GM19238 (cell line): Measurements from ENCODE around the gene KLRD1.
"Not testable (repeated sequence)": the region's sequence is repeated elsewhere in the genome, so short reads cannot be mapped to it uniquely, and the experiment has no call there.

ENCODE experiments used
- DNase-seq: peaks from one replicate; pipeline ENCODE4 v3.0.0; 2011; ENCODE audit warnings: low spot score; ENCODE audit not compliant: insufficient read length

The KLRD1 gene

GRCh38 chr12:10338470-10338869, 30.8 kb downstream of the KLRD1 start:
- DNase-seq = not testable (repeated sequence)

- DNase-seq = no peak
These were observed 31.6 kb downstream of the KLRD1 start for GRCh38 chr12:10339053-10339840.

DNA sequence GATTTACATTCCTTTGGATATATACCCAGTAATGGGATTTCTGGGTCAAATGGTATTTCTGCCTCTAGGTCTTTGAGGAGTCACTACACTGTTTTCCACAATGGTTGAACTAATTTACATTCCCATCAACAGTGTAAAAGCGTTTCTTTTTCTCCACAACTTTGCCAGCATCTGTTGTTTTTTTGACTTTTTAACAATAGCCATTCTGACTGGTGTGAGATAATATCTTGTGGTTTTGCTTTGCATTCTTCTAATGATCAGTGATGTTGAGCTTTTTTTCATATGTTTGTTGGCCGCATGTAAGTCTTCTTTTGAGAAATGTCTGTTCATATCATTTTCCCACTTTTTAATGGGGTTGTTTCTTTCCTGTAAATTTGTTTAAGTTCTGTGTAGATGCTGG, 33.3 kb downstream of the KLRD1 start:
- not testable (repeated sequence) for DNase-seq

DNA sequence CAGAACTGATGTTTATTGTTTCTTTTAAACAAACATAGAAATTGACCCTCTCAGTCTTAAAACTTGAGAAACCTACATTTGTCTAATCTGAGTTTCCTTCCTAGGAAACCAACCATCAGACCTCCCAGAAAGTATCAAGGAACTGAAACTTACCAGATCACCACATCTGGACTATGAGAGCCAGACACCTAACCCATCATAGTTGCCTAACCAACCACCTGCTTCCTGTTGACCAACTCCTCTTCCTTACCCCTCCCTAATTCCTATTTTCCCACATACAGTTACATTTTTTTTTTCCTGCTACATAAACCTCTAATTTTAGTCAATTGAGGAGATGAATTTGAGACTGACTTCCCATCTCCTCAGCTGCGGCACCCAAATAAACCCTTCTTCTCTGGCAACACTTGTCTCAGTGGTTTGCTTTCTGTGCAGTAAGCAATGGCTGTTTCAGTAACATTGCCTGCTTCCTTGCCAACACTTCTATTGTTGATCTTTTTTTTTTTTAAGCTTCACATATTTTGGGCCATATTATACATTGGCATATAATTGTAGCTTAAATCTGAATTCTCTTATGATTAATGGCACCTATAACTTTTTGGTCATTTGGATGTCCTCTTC, 34.3 kb downstream of the KLRD1 start:
- no peak for DNase-seq

DNA sequence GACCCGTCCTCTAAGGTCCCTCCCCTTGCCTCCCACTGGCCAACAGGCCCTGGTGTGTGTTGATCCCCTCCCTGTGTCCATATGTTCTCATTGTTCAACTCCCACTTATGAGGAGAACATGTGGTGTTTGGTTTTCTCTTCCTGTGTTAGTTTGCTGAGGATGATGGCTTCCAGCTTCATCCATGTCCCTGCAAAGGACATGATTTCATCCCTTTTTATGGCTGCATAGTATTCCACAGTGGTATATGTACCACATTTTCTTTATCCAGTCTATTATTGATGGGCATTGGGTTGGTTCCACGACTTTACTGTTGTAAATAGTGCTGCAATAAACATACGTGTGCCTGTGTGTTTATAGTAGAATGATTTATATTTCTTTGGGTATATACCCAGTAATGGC, 43.8 kb downstream of the KLRD1 start:
- DNase-seq = not testable (repeated sequence)

DNA sequence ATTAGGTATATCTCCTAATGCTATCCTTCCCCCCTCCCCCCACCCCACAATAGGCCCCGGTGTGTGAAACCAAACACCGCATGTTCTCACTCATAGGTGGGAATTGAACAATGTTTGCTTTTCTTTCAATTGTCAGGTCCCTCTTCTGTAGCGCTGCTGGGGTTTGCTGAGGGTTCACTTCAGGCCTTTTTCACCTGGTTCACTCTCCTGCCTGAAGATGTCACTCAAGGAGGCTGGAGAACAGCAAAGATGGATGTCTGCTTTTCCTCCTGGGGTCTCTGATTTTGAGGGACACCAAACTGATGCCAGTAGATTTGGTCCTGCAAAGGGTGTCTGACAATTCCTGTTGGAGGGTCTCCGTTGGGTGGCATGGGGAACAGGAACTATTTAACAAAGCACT, 46.4 kb downstream of the KLRD1 start:
- DNase-seq = no peak

- no peak for DNase-seq
These were observed 46.8 kb downstream of the KLRD1 start for GRCh38 chr12:10354502-10354901.

- DNase-seq = no peak
These were observed 50.5 kb downstream of the KLRD1 start for GRCh38 chr12:10358131-10358530.

GRCh38 chr12:10358969-10359368, 51.3 kb downstream of the KLRD1 start:
- no peak for DNase-seq

GRCh38 chr12:10361084-10361483, 53.4 kb downstream of the KLRD1 start:
- DNase-seq = no peak

- DNase-seq = no peak
These were observed 54.0 kb downstream of the KLRD1 start for GRCh38 chr12:10361622-10362021.

- DNase-seq = no peak
These were observed 54.7 kb downstream of the KLRD1 start for GRCh38 chr12:10362325-10362724.

DNA sequence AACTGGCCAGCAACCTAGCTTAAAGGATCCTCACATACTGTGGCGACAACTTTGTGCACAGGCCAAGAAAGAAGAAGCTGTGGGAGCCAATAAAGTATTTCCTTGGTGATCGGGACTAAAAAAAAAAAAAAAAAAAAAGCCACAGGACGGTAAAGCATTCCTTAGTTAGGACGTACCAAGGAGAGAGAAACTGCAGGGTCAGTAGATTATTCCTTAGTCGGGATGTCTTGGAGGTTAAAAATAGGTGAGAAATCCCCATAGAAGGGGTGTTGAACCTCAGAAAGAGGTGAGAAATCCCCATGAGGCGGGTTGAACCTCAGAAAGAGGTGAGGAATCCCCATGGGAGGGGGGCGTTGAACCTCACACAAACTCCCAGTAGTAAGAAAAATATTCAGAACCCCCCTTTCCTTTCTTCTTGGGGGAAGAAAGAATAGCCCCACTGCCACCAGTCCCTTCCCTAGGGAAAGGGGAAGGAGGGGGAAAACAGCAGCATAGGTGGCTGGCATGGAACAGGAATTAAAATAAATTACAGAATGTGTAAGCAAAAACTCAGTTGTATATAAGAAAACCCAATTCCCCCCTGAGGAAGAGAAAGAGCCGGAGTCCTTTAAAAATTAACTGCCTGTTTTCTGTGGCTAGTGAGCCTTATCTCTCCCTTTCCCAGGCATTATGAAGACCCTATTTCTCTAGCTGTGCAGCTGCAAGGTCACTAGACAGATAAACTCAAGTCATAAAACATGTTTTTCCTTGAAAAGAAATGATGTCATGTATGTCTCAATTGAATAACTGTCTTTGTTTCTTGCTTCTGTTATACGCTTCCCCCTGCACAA, 55.4 kb downstream of the KLRD1 start:
- DNase-seq = no peak

DNA sequence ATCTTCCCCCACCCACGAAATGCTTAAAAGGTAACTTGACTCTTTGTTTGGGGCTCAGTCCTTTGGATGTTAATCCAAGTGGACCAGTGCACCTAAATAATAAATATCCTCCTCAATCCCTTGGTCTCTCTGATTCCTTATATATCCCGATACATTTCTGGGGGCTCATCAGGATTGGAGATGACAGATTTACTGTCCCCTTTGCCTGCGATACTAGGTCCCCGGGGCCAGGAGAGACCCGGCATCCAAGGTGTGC, 55.9 kb downstream of the KLRD1 start:
- no peak for DNase-seq

GRCh38 chr12:10363914-10364814, 56.5 kb downstream of the KLRD1 start:
- peak; percentile 27 for DNase-seq

GRCh38 chr12:10364815-10365622, 57.3 kb downstream of the KLRD1 start:
- DNase-seq = peak; percentile 22

DNA sequence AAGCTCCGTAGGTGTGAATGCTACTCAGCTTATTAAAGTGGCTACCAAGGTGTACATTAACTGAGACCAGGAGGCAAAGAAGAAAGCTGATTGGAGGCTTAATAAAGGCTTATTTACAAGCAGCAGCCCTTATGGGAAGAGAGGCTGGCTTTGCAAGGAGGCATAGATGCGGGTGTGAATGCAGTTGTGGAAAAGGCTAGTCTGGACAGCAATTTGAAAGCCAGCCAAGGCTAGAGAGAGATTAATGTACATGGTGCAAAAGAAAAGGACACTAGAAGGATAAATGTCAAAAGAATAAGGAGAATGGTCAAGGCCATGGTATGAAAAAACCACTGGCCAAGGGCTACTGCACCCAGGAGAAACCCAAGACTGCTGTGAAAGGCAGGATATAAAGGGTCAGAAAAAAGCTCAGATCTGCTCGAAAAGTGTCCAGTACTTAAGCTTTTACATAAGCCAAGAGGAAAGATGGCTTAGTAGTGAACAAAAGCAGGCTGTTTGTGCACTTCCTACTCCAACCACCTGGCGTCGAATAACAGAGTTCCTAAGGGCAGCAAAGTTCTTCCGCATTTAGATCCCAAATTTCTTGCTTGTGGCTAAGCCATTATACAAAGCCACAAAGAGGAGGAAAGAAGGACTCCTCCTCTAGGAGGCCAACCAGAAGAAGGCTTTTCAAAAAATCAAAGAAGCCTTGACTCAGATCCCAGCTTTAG, 58.2 kb downstream of the KLRD1 start:
- DNase-seq = no peak

DNA sequence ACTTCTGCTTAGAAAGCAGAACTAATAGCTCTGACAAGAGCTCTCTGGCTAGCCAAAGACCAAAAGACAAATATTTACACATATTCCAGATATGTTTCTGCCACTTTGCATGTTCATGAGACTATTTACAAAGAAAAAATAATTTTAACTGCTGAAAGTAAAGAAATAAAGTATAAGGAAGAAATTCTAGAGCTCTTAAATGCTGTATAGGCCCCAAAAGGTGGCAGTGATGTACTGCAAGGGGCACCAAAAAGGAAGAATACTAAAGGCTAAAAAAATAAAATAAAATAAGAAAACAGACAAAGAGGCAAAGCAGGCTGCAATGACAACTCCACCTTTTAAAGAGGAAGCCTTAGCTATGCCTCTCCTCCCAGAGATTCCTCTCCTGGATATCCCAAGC, 59.2 kb downstream of the KLRD1 start:
- DNase-seq = no peak

DNA sequence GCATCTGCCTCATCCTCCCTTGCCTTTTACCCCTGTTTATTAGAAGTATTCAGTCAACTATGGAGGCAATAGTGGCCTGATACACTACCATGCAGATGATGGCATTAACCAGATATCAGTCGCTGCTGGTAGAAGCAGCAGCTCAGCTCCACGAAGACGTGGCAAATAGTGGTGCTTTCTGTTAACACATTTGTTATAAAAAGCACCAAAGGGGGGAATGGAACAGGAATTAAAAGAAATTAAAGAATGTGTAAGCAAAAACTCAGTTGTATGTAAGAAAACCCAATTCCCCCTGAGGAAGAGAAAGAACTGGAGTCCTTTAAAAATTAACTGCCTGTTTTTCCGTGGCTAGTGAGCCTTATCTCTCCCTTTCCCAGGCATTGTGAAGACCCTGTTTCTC, 60.0 kb downstream of the KLRD1 start:
- DNase-seq = not testable (repeated sequence)
